B cell (primary cell): Measurements from ENCODE around the gene FAM177B. TPM values are rescaled to one million over a fixed set of nuclear protein-coding genes. Genes with fewer than 3 reads are reported as not detected.

Source experiments
- ATAC-seq: fragments of 200-7000 bp; cut with Tn5 transposase; one replicate; pipeline ENCODE4 v1.10.0; 2021; ENCODE audit warnings: low read depth, mild to moderate bottlenecking, moderate number of reproducible peaks, moderate library complexity
- CTCF ChIA-PET: fragments of 350-600 bp; sonication (Branson Sonifier 250); formaldehyde crosslinking; loops from one replicate; lab custom pipeline; 2021; ENCODE audit warnings: antibody characterized with exemption, inconsistent platforms; lab: Charles Lee
- POLR2A ChIA-PET: fragments of 350-600 bp; sonication (Branson Sonifier 250); formaldehyde crosslinking; loops from one replicate; lab custom pipeline; 2021; ENCODE audit warnings: antibody characterized with exemption; lab: Charles Lee
- DNase-seq: peaks from one replicate; pipeline ENCODE4 v3.0.0; 2013
- H2AFZ ChIP-seq: 2 replicates; pipeline ENCODE4 v1.6.1; 2012; ENCODE audit warnings: mild to moderate bottlenecking, low read depth, low read length; ENCODE audit not compliant: insufficient read depth, poor library complexity, severe bottlenecking
- H3K27ac ChIP-seq, 2 donors: 1 replicate in 1 of 2; 2 replicates in 1 of 2; pipeline ENCODE4 v1.5.1; 2012 to 2013; ENCODE audit warnings: low read length in 2 of 2, mild to moderate bottlenecking in 2 of 2, moderate library complexity in 1 of 2
- H3K27me3 ChIP-seq, 4 experiments: fragments of 200-600 bp in 1 of 4; sonication (generic) in 1 of 4; replicated peaks in 1 of 4; 1 replicate in 2 of 4; 2 replicates in 2 of 4; pipeline versions ENCODE4 v1.6.1 to v1.7.0; 2013 to 2016; ENCODE audit warnings: low read length in 3 of 4, mild to moderate bottlenecking in 2 of 4, mixed read lengths in 1 of 4, moderate library complexity in 1 of 4; ENCODE audit not compliant: insufficient read depth in 4 of 4, control insufficient read depth in 3 of 4; ENCODE audit errors: control extremely low read depth in 1 of 4
- H3K36me3 ChIP-seq, 2 experiments: replicated peaks in 1 of 2; 1 replicate in 1 of 2; 2 replicates in 1 of 2; pipeline versions ENCODE4 v1.6.1 to v1.7.1; 2013; ENCODE audit warnings: low read length in 1 of 2; ENCODE audit not compliant: insufficient read depth in 2 of 2, control insufficient read depth in 1 of 2; ENCODE audit errors: control extremely low read depth in 1 of 2, extremely low read depth in 1 of 2
- H3K4me1 ChIP-seq, 2 donors: fragments of 200-600 bp in 1 of 2; sonication (generic) in 1 of 2; 1 replicate in 1 of 2; 2 replicates in 1 of 2; pipeline versions ENCODE4 v1.5.1 to v1.6.1; 2013 to 2017; ENCODE audit warnings: low read length in 2 of 2; ENCODE audit not compliant: control insufficient read depth in 2 of 2, insufficient read depth in 2 of 2
- H3K4me2 ChIP-seq: replicated peaks from 2 replicates; pipeline ENCODE3; 2012; ENCODE audit warnings: mild to moderate bottlenecking, low read depth, low read length; ENCODE audit not compliant: poor library complexity, severe bottlenecking
- H3K4me3 ChIP-seq, 5 experiments: fragments of 200-600 bp in 1 of 5; sonication (generic) in 1 of 5; 1 replicate in 3 of 5; 2 replicates in 2 of 5; pipeline versions ENCODE4 v1.5.1 to v1.7.0; 2011 to 2016; ENCODE audit warnings: low read length in 4 of 5, mild to moderate bottlenecking in 4 of 5, low read depth in 2 of 5, control low read depth in 1 of 5, moderate library complexity in 1 of 5; ENCODE audit not compliant: insufficient read depth in 1 of 5; ENCODE audit errors: control extremely low read depth in 1 of 5, extremely low read depth in 1 of 5
- H3K79me2 ChIP-seq: fragments of 200-600 bp; sonication (generic); one replicate; pipeline ENCODE4 v1.6.0; 2016; ENCODE audit warnings: low read length; ENCODE audit not compliant: control insufficient read depth, insufficient read depth
- H3K9ac ChIP-seq: fragments of 200-600 bp; sonication (generic); 2 replicates; pipeline ENCODE4 v1.6.1; 2017; ENCODE audit warnings: mild to moderate bottlenecking, low read length, moderate library complexity
- H3K9me3 ChIP-seq, 3 donors: one replicate each; pipeline versions ENCODE4 v1.6.1 to v1.7.1; 2013; ENCODE audit warnings: low read length in 2 of 3; ENCODE audit not compliant: control insufficient read depth in 2 of 3, insufficient read depth in 1 of 3; ENCODE audit errors: control extremely low read depth in 1 of 3
- H4K20me1 ChIP-seq: 2 replicates; pipeline ENCODE4 v1.6.0; 2012; ENCODE audit warnings: mild to moderate bottlenecking, low read length; ENCODE audit not compliant: insufficient read depth, control insufficient read depth, poor library complexity, severe bottlenecking
- H3K27ac Mint-ChIP-seq: one replicate; pipeline ENCODE4 v1.8.0; 2021; ENCODE audit warnings: mixed read lengths
- H3K27me3 Mint-ChIP-seq: one replicate; pipeline ENCODE4 v1.8.0; 2021; ENCODE audit warnings: mixed read lengths
- H3K4me1 Mint-ChIP-seq: one replicate; pipeline ENCODE4 v1.8.0; 2021; ENCODE audit warnings: mixed read lengths
- H3K4me3 Mint-ChIP-seq: one replicate; pipeline ENCODE4 v1.8.0; 2021; ENCODE audit warnings: mixed read lengths
- H3K9me3 Mint-ChIP-seq: one replicate; pipeline ENCODE4 v1.8.0; 2022; ENCODE audit warnings: mixed read lengths; ENCODE audit not compliant: insufficient read depth
- EZH2 ChIP-seq: IDR thresholded peaks from 2 replicates; pipeline ENCODE4 v1.6.1; 2012; ENCODE audit warnings: borderline replicate concordance, low read depth, mild to moderate bottlenecking, moderate library complexity, low read length; ENCODE audit not compliant: insufficient read depth, poor library complexity, severe bottlenecking
- WGBS: methylation state at CpG from one replicate; pipeline ENCODE4 v1.1.5; 2013; ENCODE audit warnings: missing lambda C conversion rate; ENCODE audit not compliant: insufficient coverage; 5-methylcytosine and 5-hydroxymethylcytosine counted together
- intact Hi-C: fragments of 100-400 bp; cut with micrococcal nuclease; formaldehyde crosslinking; loops from one replicate; pipeline ENCODE4 v1.10.0; 2022
- polyA plus RNA-seq: library from polyadenylated mRNA; depleted of rRNA; stranded (reverse); fragments of >200 nt; gene quantifications from 2 replicates; pipeline ENCODE4 v1.2.3, GENCODE V29; 2012
- total RNA-seq, 2 donors: library from RNA; stranded (reverse); fragments of 120-200 nt in 1 of 2; gene quantifications; 1 replicate in 1 of 2; 2 replicates in 1 of 2; pipeline versions ENCODE4 v1.2.3 to v1.2.4, GENCODE V29; 2013 to 2022
- TF ChIP-seq, protein P1 (sequence below): fragments of 200-600 bp; IDR thresholded peaks from one replicate; pipeline ENCODE4 v1.8.0; 2022; ENCODE audit warnings: antibody characterized with exemption, mild to moderate bottlenecking

Gene FAM177B
- total and polyA plus RNA-seq, 2 donors (not counting 1 experiment from before 2014, with no cell fraction given) = 12.8 to 19.9 TPM

GRCh38 chr1:222750651-222751050 lies 13.6 kb downstream of the FAM177B start:
- Histone ChIP-seq H3K79me2 (peaks cover 15% of the 10 kb centered on the region), H3K27me3 (no peaks in the 10 kb centered on the region), H2AFZ (peak overlapping the region; percentile 49), H3K36me3 (peaks cover 0 to 12% of the 10 kb centered on the region in 2 experiments), H3K4me1 (peaks cover 57 to 58% of the 10 kb centered on the region in 2 donors), H3K4me2 (peak overlapping the region; percentile 50), H3K27ac (peak overlapping the region; percentile 58 to 83), H3K9ac (peak overlapping the region; percentile 22), H4K20me1 (no peaks in the 10 kb centered on the region), H3K9me3 (peaks cover 0 to 3% (median 0%) of the 10 kb centered on the region in 3 donors), H3K4me3 (peak overlapping the region in 1 of 5 experiments; percentile 29)
- Mint-ChIP-seq H3K4me1 (peaks cover 59% of the 10 kb centered on the region), H3K27ac (peak overlapping the region; percentile 94), H3K9me3 (no peaks in the 10 kb centered on the region), H3K27me3 (no peaks in the 10 kb centered on the region), H3K4me3 (peak overlapping the region; percentile 54)
- TF ChIP-seq, protein P1, sequence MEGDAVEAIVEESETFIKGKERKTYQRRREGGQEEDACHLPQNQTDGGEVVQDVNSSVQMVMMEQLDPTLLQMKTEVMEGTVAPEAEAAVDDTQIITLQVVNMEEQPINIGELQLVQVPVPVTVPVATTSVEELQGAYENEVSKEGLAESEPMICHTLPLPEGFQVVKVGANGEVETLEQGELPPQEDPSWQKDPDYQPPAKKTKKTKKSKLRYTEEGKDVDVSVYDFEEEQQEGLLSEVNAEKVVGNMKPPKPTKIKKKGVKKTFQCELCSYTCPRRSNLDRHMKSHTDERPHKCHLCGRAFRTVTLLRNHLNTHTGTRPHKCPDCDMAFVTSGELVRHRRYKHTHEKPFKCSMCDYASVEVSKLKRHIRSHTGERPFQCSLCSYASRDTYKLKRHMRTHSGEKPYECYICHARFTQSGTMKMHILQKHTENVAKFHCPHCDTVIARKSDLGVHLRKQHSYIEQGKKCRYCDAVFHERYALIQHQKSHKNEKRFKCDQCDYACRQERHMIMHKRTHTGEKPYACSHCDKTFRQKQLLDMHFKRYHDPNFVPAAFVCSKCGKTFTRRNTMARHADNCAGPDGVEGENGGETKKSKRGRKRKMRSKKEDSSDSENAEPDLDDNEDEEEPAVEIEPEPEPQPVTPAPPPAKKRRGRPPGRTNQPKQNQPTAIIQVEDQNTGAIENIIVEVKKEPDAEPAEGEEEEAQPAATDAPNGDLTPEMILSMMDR = no peak
- TF ChIP-seq EZH2 = no peak
- WGBS = no CpG with 5 or more reads among the region's 1 CpG
- CTCF ChIA-PET = interaction anchor here (0.7 to 4.2 kb wide), 19 partner anchors 9 to 1940 kb away, joined by 3 to 31 read pairs (median 7); partner anchors contain the start of gene FAM177B
- ATAC-seq (peak; percentile 86), DNase-seq (peak; percentile 65)
- intact Hi-C loops = loop anchor here (2.0 to 5.0 kb wide), 2 partner anchors 22 to 37 kb away; no protein-coding TSS in a partner anchor
- POLR2A ChIA-PET = interaction anchor here (1.0 to 3.1 kb wide), 4 partner anchors 12 to 38 kb away, joined by 5 to 19 read pairs (median 6); partner anchors contain the start of genes AIDA and BROX

GRCh38 chr1:222751255-222751654 lies 14.3 kb downstream of the FAM177B start:
- Histone ChIP-seq H3K4me2 (peak overlapping the region; percentile 50), H3K79me2 (peaks cover 14% of the 10 kb centered on the region), H3K4me1 (peaks cover 57 to 58% of the 10 kb centered on the region in 2 donors), H3K9me3 (peaks cover 0 to 3% (median 0%) of the 10 kb centered on the region in 3 donors), H3K27ac (peak overlapping the region; percentile 58 to 83), H4K20me1 (no peaks in the 10 kb centered on the region), H3K36me3 (peaks cover 0 to 11% of the 10 kb centered on the region in 2 experiments), H2AFZ (peak overlapping the region; percentile 49), H3K4me3 (peak overlapping the region in 1 of 5 experiments; percentile 29), H3K27me3 (no peaks in the 10 kb centered on the region), H3K9ac (peak overlapping the region; percentile 22)
- ATAC-seq = no peak
- no peak for DNase-seq
- ChIA-PET CTCF (interaction anchor here (0.8 to 4.2 kb wide), 17 partner anchors 10 to 1941 kb away, joined by 3 to 31 read pairs (median 7); partner anchors contain the start of gene FAM177B), POLR2A (interaction anchor here (0.6 to 3.1 kb wide), 5 partner anchors 12 to 107 kb away, joined by 3 to 19 read pairs (median 4); no protein-coding TSS in a partner anchor)
- Mint-ChIP-seq H3K4me3 (peak overlapping the region; percentile 54), H3K27me3 (no peaks in the 10 kb centered on the region), H3K4me1 (peaks cover 63% of the 10 kb centered on the region), H3K9me3 (no peaks in the 10 kb centered on the region), H3K27ac (peak overlapping the region; percentile 94)
- no peak for TF ChIP-seq EZH2
- TF ChIP-seq, protein P1 = no peak
- intact Hi-C loops = loop anchor here (2.0 to 5.0 kb wide), 2 partner anchors 22 to 36 kb away; no protein-coding TSS in a partner anchor
- WGBS = no CpG with 5 or more reads among the region's 3 CpGs
